ENCODE results near the gene FGF5.
"Not testable (repeated sequence)": the region's sequence is repeated elsewhere in the genome, so short reads cannot be mapped to it uniquely, and the experiment has no call there.

The FGF5 gene

DNA sequence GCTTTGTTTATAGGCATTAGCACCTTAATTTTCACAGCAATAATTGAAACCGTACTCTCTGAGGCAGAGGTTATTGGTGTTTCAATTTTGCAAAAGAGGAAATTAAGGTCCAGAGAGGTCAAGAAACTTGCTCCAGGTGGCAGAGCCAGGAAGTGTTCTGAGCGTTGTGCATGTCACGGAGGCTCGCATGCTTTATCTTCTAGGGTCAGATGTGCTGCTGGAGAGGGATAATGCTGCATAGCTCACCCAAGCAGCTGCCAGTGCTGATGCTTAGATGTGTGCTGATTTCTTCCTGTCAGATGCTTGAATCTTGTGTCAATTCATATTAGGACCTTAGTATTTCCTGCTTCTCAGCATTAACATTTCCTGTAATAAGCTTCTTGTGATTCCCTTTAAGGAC, 13.0 kb upstream of the FGF5 start:
- DNase-seq (ENCODE audit: low read depth in 2 of 2), result no peak

DNA sequence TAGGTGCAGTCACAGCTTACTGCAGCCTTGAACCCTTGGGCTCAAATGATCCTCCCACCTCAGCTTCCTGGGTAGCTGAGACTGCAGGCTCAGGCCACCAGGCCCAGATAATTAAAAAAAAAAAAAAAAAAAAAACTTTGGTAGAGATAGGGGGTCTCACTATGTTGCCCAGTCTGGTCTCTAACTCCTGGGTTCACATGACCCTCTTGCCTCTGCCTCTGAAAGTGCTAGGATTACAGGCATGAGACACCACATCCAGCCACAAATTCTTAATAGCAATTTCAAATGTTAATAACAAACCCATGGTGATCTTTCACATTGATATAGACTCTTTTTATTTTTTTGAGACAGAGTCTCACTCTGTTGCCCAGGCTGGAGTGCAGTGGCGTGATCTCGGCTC, 12.3 kb upstream of the FGF5 start:
- DNase-seq (ENCODE audit: low read depth in 2 of 2), result no peak

DNA sequence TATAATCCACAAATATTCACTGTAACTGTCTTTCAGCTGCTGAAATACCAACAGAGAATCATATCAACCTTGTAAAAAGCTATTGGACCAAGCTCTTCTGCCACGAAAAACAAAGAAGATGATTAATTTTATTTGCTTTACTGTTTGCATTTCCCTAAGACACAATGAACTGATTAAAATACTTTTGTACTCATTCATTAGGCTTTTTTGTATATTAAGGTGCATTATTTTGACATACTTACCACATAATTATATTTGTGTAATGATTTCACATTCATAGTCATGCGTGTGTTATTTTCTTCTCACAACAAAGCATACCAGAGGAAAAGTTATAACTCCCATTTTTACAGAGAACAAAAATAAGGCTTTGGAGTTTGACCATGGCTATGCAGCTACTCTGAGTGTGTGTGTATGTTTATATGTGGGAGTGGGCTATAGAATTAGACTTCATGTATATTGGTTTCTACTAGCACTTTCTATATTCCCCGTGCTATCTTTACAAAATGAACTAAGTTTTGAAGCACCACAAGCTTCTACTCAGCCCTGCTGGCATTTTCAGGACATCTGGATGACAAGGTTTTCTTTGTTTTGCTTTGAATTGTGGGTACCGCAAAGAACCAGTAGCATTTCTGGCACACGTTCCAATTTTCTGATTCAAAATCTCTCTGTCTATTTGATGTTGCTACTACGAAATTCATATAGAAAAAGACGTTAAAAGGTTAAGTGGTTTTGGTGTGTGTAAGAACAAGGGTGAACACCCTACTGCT, 11.0 kb upstream of the FGF5 start:
- DNase-seq (ENCODE audit: low read depth in 2 of 2), result no peak

- DNase-seq (ENCODE audit: low read depth in 2 of 2), result no peak
Measured at GRCh38 chr4:80257851-80258250, 8.6 kb upstream of the FGF5 start.

DNA sequence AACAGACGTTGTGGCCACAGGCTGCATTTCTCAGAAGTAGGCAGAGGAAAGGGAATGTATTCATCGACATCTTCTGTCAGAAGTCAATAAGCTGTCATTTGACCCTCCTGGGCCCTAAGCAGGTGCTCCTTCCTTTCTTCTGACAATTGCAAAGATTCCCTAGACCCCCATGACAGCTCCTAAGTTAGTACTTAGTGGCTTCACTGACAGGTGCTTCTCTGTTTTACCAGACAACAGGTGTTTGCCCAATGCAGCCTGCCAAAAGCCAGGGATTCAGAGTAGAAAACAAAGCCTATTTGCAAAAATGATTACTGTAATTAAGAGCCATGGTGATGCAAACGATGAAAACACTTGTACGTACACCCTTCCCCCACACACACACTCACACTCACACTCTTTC, 7.5 kb upstream of the FGF5 start:
- no peak for DNase-seq (ENCODE audit: low read depth in 2 of 2)

DNA sequence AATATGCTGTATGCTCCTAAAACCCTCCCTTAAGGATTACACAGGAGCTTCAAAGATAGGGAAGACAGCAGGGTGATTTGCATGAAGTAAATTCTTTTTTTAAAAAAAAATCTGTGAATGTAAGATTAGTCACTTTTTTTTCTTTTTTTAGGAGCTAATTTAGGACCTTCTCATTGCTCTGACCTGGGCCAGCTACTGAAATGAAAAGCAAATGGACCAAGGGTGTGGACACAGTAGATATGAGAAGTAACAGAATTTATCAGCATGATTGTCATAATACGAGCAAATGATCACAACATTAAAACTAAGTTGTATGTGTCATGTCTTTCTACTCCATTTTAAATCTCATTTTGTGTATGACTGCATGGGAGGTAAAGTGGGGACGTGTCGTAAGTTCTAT, 6.6 kb upstream of the FGF5 start:
- no peak for DNase-seq (ENCODE audit: low read depth in 2 of 2)

DNA sequence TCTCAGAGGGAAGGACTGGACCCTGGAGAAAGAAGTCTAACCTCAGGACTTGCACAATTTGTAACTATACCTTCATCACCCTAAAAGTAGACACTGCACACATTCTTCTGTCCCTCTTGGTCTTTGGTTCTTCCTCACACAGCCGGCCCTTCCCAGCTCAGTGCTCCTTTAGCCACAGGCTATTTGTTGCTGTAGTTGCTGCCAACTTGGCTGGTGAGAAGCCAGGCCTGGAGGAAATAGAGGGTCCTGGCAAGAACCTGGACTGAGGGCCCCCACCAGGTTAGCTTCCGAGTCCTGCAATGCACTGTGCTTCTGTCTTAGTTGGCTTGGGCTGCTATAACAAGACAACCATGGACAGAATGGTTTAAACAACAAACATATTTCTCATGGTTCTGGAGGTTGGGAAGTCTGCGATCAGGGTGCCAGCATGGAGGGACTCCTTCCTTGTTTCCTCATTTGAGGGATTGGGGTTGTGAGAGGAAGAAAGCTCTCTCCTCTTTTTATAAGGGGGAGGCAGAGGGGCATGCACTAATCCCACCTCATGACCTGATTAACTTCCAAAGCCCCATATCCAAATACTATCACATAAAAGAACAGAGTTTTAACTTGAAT, 4.4 kb upstream of the FGF5 start:
- no peak for DNase-seq (ENCODE audit: low read depth in 2 of 2)

- DNase-seq (ENCODE audit: low read depth in 2 of 2), result no peak
Measured at GRCh38 chr4:80263541-80264351, 2.7 kb upstream of the FGF5 start.

- no peak for DNase-seq (ENCODE audit: low read depth in 2 of 2)
Measured at GRCh38 chr4:80264352-80264647, 2.2 kb upstream of the FGF5 start.

- DNase-seq (ENCODE audit: low read depth in 2 of 2), result no peak
Measured at GRCh38 chr4:80264825-80265224, 1.6 kb upstream of the FGF5 start.

DNA sequence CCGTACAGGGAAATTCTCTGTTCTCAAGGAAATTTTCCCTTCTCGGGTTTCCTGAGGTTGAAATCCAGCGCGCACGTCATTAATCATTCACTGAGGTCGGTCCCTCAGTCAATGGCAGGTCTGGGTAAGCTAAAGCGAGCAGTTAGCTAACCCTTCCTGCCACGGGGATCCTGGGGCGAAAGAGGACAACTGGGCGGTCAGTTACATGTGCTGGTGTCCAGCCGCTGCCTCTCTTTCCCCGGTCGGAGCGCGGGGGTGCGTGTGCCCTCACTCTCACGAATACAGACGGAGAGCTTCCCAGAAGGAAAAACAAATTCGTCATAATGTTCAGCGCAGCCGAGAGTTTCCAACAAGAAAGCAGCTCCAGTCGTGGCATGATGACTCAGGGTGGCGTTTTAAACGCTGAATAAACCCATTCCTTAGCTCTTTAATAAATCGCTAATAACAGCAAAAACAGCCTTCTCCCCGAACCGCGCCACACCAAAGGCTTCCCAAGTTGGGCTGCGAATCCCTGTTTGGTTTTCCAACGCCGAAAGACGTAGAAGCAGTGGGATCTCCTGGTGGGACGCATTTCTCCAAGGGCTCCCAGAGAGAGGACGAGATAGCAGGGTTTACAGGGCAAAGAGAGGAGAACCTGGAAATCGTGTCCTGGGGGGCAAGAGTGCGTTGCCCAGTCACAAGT, 752 bp upstream of the FGF5 start:
- no peak for DNase-seq (ENCODE audit: low read depth in 2 of 2)

DNA sequence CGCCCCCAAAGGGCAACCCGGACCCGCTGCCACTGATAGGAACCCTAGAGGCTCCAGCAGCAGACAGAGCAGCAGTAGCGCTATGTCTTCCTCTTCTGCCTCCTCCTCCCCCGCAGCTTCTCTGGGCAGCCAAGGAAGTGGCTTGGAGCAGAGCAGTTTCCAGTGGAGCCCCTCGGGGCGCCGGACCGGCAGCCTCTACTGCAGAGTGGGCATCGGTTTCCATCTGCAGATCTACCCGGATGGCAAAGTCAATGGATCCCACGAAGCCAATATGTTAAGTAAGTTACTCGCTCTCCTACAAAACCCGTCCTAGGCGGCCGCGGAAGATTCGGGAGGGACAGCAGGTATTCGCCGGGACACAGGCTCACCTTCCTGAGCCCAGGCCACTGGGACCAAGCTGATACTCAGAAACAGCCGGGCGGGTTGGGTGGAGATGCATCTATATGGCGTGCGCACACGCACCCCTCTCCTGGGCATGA, 477 bp downstream of the FGF5 start:
- DNase-seq (ENCODE audit: low read depth in 2 of 2), result no peak

DNA sequence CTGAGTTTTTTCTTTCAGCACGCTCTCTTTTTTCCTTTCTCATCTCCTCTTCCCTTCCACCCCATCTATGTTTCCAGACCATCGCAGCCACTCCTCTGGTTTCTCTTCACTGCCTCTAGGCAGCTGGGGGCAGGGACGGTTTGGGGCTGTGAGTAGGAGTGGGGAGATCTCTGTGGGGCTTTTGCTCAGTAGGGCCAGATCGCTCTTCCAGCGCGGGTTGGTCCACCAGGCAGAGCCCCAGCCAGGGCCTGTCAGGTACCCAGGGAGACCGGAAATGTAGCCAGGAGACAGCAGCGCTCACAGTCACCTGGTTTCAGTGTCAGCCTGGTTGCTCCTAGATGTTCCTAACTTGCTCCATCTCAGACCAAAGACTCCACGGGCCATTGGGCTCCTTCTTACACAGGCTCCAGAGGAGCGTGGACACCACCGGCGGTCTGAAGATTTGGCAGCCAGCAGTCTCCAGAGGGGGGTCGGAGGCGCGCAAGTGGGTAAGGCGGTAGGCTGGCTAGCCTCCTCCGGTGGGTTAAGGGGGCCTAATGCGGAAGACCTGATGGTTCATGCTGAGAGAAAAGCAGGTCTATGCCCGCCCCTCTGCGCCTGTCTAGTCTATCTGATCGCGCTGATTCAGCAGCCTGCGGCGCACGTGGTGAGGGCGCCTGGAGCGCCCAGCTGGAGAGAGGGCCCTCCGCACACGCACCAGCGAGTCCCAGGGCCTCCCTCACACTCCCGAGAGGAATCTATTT, 1.8 kb downstream of the FGF5 start:
- DNase-seq (ENCODE audit: low read depth in 2 of 2), result no peak

- no peak for DNase-seq (ENCODE audit: low read depth in 2 of 2)
Measured at GRCh38 chr4:80268936-80269335, 2.5 kb downstream of the FGF5 start.

DNA sequence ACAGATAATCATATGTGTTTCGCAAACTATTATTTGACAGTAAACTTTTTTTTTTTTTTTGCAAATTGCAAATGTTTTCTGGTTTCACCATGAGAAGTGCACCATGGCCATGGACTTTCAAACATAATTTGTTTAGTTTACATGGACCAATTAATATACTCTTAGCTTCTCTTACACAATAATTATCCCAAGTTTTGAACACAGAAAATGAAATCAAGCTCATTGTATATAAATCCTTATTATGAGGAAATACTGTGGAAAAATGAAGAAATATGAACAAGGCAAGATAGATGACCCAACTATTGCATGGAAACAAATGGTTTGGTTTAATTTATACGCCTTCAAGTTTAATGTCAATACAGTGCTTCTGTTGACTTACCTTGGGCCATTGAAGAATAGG, 3.9 kb downstream of the FGF5 start:
- no peak for DNase-seq (ENCODE audit: low read depth in 2 of 2)

GRCh38 chr4:80270868-80271267, 4.4 kb downstream of the FGF5 start:
- DNase-seq (ENCODE audit: low read depth in 2 of 2), result no peak

GRCh38 chr4:80271801-80272200, 5.3 kb downstream of the FGF5 start:
- no peak for DNase-seq (ENCODE audit: low read depth in 2 of 2)

GRCh38 chr4:80276931-80277330, 10.5 kb downstream of the FGF5 start:
- no peak for DNase-seq (ENCODE audit: low read depth in 2 of 2)

- no peak for DNase-seq (ENCODE audit: low read depth in 2 of 2)
Measured at GRCh38 chr4:80279751-80280150, 13.3 kb downstream of the FGF5 start.

DNA sequence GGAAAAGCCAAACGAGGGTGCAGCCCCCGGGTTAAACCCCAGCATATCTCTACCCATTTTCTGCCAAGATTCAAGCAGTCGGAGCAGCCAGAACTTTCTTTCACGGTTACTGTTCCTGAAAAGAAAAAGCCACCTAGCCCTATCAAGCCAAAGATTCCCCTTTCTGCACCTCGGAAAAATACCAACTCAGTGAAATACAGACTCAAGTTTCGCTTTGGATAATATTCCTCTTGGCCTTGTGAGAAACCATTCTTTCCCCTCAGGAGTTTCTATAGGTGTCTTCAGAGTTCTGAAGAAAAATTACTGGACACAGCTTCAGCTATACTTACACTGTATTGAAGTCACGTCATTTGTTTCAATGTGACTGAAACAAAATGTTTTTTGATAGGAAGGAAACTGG, 20.0 kb downstream of the FGF5 start:
- DNase-seq (ENCODE audit: low read depth in 2 of 2), result no peak

GRCh38 chr4:80290665-80291064, 24.2 kb downstream of the FGF5 start:
- not testable (repeated sequence) for DNase-seq (ENCODE audit: low read depth in 2 of 2)

DNA sequence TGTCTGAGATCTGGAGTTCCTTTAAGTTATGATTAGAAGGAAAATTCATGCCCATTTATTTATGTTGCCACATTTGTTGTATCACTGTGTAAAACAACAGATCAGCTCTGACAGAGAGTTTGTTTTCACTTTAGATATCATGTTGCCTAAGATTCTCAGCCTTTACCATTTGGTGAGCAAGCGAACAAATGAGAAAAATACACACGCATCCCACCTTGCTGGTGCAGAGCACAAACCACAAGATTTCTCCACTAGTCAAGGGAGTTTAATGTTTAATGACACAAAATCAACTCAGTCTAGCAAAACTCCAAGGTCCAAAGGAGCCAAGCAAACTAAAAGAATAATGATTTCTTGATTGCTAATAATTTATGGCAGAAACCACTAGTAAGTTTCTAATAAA, 27.7 kb downstream of the FGF5 start:
- no peak for DNase-seq (ENCODE audit: low read depth in 2 of 2)
